GM12872 (cell line): ENCODE measurements around the gene CABYR.

Source experiments
- TF ChIP-seq, protein P1 (sequence below): IDR thresholded peaks from 3 replicates; pipeline ENCODE4 v1.5.1; 2011; ENCODE audit warnings: low read depth, mild to moderate bottlenecking, low read length, moderate library complexity; ENCODE audit not compliant: insufficient read depth

The CABYR gene

DNA sequence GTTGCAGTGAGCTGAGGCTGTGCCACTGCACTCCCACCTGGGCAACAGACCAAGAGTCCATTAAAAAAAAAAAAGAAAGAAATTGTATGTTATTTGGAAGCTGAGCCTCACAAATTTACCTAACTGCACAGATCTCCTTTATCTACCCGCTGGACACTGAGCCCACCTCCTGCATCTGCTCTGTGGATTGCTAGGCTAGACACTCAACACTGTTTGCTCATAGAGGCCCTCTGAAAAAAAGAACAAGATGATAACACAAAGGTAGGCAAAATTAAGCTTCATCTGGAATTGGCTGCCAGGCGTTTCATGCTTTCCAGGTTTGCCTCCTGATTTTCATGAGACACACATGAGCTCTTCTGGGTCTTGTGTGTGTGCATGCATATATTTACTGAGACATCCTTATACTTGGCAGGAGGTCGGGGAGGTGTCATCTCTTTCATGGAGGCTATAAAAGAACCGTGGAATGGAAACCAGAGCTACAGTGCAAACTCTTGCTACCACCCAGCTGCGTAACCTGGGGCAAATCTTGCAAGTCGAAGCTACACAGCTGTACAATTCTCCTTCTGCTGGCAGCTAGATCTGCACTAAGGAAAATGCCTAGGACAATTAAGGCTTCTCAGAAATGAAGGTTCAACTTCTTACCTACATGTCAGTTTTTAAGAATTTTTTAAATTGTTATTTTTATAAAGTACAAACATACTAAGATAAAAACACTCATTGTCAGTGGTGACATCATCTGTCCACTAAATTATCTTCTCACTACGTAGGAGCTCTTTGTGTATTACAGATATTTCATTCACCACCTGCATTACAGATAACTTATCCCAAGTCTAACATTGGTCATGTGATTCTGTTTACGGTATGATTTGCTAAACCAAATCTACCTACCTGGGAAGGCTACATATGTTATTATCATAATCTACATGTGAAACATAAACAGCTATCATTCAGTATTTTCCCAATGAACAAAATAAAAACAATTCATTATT lies 63.1 kb downstream of the CABYR start:
- TF ChIP-seq, protein P1, sequence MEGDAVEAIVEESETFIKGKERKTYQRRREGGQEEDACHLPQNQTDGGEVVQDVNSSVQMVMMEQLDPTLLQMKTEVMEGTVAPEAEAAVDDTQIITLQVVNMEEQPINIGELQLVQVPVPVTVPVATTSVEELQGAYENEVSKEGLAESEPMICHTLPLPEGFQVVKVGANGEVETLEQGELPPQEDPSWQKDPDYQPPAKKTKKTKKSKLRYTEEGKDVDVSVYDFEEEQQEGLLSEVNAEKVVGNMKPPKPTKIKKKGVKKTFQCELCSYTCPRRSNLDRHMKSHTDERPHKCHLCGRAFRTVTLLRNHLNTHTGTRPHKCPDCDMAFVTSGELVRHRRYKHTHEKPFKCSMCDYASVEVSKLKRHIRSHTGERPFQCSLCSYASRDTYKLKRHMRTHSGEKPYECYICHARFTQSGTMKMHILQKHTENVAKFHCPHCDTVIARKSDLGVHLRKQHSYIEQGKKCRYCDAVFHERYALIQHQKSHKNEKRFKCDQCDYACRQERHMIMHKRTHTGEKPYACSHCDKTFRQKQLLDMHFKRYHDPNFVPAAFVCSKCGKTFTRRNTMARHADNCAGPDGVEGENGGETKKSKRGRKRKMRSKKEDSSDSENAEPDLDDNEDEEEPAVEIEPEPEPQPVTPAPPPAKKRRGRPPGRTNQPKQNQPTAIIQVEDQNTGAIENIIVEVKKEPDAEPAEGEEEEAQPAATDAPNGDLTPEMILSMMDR: no peak

DNA sequence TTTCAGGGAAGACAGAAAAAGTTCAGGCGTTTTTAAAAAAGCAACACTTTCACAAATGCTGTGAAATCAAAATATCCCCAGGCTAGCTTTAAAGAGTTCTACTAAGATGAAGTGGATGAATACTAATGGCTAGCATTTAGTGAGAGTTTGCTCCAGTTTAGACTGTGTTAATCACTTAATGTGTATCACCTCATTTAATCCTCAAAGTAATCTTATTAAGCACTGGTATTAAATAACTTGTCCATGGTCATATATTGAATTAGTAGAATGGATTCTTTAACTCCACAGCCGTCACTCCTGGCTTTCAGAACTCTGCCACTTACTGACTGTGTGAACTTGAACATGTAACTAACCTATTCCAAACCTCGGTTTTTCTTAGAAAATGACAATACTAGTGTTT lies 66.0 kb downstream of the CABYR start:
- TF ChIP-seq, protein P1: no peak

DNA sequence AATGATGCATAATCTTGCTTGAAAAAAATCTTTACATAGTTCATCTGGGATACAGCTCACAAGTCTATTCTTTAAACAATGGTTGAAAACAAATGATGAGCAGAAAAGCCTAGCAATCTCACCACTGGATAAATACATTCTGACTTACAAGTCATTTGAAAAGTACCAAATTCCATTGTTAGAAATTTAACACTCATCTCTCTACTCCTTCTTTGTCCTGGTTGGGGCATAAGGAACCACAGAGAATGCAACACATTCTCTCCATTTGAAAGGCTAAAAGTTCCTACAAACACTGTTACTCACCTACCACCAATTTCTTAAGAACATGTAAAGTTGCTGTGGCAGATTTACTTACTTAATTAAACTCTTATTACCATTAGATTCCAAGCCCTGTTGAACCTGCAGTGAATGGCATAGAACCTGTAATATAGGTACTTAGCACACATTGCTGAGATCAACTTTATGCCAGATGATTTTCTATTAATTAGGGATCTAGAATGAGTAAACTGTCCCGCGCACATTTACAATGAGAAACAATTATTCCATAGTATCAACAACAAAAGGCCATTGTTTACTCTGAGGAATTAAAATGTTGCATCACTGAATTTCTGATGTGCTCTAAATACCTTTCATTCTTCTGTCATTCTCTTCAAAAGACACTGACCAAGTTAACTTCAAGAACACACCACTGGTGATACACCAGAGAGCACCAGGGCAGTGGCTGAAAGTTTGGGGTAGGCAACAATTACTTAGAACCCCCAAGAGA lies 69.6 kb downstream of the CABYR start:
- TF ChIP-seq, protein P1: no peak

DNA sequence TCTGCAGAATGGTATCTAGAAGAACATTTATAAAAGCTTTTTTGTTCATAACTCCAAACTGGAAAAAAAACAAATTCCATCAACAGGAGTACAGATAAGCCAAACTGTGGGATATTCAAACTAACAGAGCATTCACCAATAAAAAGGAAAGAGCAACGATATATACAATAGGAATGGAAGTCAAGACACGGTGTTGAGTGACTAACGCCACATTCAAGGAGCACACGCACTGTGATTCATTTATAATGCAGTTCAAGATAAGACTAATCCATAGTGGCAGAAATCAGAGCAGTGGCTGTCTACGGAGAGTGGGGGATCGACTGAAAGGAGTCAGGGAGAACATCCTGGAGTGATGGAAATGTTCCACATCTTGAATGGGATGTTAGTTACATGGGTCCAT lies 70.7 kb downstream of the CABYR start:
- TF ChIP-seq, protein P1: no peak
